K562 (cell line): ENCODE results near the gene ACTL8. TPM values are rescaled to one million over a fixed set of nuclear protein-coding genes. Genes with fewer than 3 reads are reported as not detected.

Experiments
- CBX2 ChIP-seq: fragments of 200-600 bp; sonication (generic); IDR thresholded peaks from one replicate; pipeline ENCODE4 v1.6.1; 2012; ENCODE audit warnings: mild to moderate bottlenecking, low read length, inconsistent platforms; ENCODE audit not compliant: insufficient read depth, poor library complexity, severe bottlenecking
- CSDE1 ChIP-seq, 2 experiments: fragments of 450-650 bp; IDR thresholded peaks; 2 replicates each; pipeline ENCODE4 v1.6.1; 2016; ENCODE audit warnings: mild to moderate bottlenecking in 1 of 2
- ILK ChIP-seq: fragments of 450-650 bp; IDR thresholded peaks from 2 replicates; pipeline ENCODE4 v1.6.1; 2016; ENCODE audit warnings: missing genetic modification characterization, low read depth, mild to moderate bottlenecking, missing compliant biosample characterization, moderate library complexity, borderline replicate concordance
- MYC ChIP-seq, 2 experiments: fragments of 250-450 bp in 1 of 2; sonication (Bioruptor Pico) in 1 of 2; IDR thresholded peaks; 2 replicates each; pipeline versions ENCODE4 v1.5.1 to v1.6.1; 2012 to 2021; ENCODE audit warnings: low read depth in 2 of 2, borderline replicate concordance in 1 of 2, improper control_type of control experiment in 1 of 2, low read length in 1 of 2, mild to moderate bottlenecking in 1 of 2, moderate library complexity in 1 of 2
- polyA plus RNA-seq, 8 experiments: library from polyadenylated mRNA; depleted of rRNA in 4 of 8; stranded (reverse) in 5 of 8; unstranded in 3 of 8; fragments of >200 nt; fragmentation: Nextera tagmentation in 2 of 8; fragmentation: Illumina TruSeq in 1 of 8; extraction: Ambion mirVana in 2 of 8; extraction: Trizol in 1 of 8; gene quantifications; 2 replicates each; pipeline versions ENCODE4 v1.2.1 to v1.2.3, GENCODE V29; 2011 to 2014; ENCODE audit warnings: inconsistent platforms in 1 of 8, missing spikeins in 1 of 8
- total RNA-seq, 7 experiments: library from RNA; depleted of rRNA in 6 of 7; stranded (reverse); fragments of >200 nt in 6 of 7; fragmentation: Illumina TruSeq in 2 of 7; extraction: Trizol in 2 of 7; gene quantifications; 2 replicates each; pipeline versions ENCODE4 v1.2.1 to v1.2.3, GENCODE V29; 2011 to 2021; ENCODE audit warnings: low replicate concordance in 1 of 7
- TF ChIP-seq, protein P1 (sequence below): fragments of 200-800 bp; sonication (Bioruptor generic); IDR thresholded peaks from 2 replicates; pipeline ENCODE4 v1.6.1; 2017; ENCODE audit warnings: missing genetic modification characterization, missing compliant biosample characterization
- TF ChIP-seq, protein P2 (sequence below): sonication (generic); formaldehyde crosslinking; IDR thresholded peaks from 2 replicates; pipeline ENCODE4 v1.8.1; 2023; ENCODE audit warnings: missing genetic modification reagents, mild to moderate bottlenecking, borderline replicate concordance

The ACTL8 gene
- total and polyA plus RNA-seq, 9 of the 15 experiments (the other 6 are each of a cell fraction or from before 2014, with no cell fraction given), result 0.30 to 3.3 (median 1.6) TPM

DNA sequence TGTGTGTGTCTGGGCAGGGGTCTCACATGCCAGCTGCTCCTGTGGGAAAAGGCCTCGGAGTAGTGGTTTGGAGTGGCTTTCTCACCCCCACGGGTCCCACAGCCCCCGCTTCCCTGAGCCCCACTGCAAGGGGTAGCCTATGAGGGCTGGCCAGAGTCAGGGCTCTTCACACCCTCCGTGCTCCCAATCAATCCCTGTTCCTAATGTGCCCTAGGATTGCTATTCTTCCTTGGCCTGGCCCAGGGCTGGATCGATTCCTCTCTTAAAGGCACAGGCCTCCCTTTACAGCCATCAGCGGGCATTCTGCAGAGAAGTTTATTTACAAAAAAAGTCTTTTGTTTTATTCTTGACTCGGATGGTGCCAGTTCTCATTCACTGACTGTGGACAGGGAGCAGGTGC is 19.3 kb upstream of the ACTL8 start (continued):
- no peak for TF ChIP-seq CSDE1 (IDR thresholded peaks at IDR 0.05)
- TF ChIP-seq, protein P1, sequence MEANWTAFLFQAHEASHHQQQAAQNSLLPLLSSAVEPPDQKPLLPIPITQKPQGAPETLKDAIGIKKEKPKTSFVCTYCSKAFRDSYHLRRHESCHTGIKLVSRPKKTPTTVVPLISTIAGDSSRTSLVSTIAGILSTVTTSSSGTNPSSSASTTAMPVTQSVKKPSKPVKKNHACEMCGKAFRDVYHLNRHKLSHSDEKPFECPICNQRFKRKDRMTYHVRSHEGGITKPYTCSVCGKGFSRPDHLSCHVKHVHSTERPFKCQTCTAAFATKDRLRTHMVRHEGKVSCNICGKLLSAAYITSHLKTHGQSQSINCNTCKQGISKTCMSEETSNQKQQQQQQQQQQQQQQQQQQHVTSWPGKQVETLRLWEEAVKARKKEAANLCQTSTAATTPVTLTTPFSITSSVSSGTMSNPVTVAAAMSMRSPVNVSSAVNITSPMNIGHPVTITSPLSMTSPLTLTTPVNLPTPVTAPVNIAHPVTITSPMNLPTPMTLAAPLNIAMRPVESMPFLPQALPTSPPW (CRISPR knock-in tag), result no peak
- TF ChIP-seq MYC (IDR thresholded peaks at IDR 0.05; ENCODE audit: low read depth, low read length), result no peak
- no peak for TF ChIP-seq MYC (CRISPR knock-in tag; IDR thresholded peaks at IDR 0.05; ENCODE audit: borderline replicate concordance, low read depth)
- no peak for TF ChIP-seq ILK (tag)
- no peak for TF ChIP-seq CBX2
- TF ChIP-seq, protein P2, sequence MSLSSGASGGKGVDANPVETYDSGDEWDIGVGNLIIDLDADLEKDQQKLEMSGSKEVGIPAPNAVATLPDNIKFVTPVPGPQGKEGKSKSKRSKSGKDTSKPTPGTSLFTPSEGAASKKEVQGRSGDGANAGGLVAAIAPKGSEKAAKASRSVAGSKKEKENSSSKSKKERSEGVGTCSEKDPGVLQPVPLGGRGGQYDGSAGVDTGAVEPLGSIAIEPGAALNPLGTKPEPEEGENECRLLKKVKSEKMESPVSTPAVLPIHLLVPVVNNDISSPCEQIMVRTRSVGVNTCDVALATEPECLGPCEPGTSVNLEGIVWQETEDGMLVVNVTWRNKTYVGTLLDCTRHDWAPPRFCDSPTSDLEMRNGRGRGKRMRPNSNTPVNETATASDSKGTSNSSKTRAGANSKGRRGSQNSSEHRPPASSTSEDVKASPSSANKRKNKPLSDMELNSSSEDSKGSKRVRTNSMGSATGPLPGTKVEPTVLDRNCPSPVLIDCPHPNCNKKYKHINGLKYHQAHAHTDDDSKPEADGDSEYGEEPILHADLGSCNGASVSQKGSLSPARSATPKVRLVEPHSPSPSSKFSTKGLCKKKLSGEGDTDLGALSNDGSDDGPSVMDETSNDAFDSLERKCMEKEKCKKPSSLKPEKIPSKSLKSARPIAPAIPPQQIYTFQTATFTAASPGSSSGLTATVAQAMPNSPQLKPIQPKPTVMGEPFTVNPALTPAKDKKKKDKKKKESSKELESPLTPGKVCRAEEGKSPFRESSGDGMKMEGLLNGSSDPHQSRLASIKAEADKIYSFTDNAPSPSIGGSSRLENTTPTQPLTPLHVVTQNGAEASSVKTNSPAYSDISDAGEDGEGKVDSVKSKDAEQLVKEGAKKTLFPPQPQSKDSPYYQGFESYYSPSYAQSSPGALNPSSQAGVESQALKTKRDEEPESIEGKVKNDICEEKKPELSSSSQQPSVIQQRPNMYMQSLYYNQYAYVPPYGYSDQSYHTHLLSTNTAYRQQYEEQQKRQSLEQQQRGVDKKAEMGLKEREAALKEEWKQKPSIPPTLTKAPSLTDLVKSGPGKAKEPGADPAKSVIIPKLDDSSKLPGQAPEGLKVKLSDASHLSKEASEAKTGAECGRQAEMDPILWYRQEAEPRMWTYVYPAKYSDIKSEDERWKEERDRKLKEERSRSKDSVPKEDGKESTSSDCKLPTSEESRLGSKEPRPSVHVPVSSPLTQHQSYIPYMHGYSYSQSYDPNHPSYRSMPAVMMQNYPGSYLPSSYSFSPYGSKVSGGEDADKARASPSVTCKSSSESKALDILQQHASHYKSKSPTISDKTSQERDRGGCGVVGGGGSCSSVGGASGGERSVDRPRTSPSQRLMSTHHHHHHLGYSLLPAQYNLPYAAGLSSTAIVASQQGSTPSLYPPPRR (CRISPR knock-in tag), result no peak
- TF ChIP-seq, all 486 proteins: peak for 0
